Measurements from ENCODE around the gene LRCH2.

The LRCH2 gene

GRCh38 chrX:115192244-115192700 lies 41.6 kb downstream of the LRCH2 start:
- no peak for DNase-seq

- DNase-seq = no peak
Measured at GRCh38 chrX:115191490-115192243, 42.2 kb downstream of the LRCH2 start.

GRCh38 chrX:115190636-115191489 lies 43.0 kb downstream of the LRCH2 start:
- no peak for DNase-seq

GRCh38 chrX:115189646-115190635 lies 44.0 kb downstream of the LRCH2 start:
- no peak for DNase-seq

- DNase-seq = no peak
Measured at GRCh38 chrX:115189110-115189509, 44.8 kb downstream of the LRCH2 start, which contains the start of gene RBMXL3. TSS of gene RBMXL3 (plus strand) at chrX:115189410. CDS start at chrX:115189442, 32 bp downstream.

- no peak for DNase-seq
Measured at GRCh38 chrX:115183980-115184379, 49.9 kb downstream of the LRCH2 start.

- DNase-seq = no peak
Measured at GRCh38 chrX:115178473-115178872, 55.4 kb downstream of the LRCH2 start.

GRCh38 chrX:115177932-115178331 lies 56.0 kb downstream of the LRCH2 start:
- no peak for DNase-seq

GRCh38 chrX:115174548-115174947 lies 59.3 kb downstream of the LRCH2 start:
- no peak for DNase-seq

- DNase-seq = no peak
Measured at GRCh38 chrX:115173181-115173580, 60.7 kb downstream of the LRCH2 start.

- no peak for DNase-seq
Measured at GRCh38 chrX:115147220-115147619, 86.7 kb downstream of the LRCH2 start.

- DNase-seq = no peak
Measured at GRCh38 chrX:115142057-115142456, 91.8 kb downstream of the LRCH2 start.

GRCh38 chrX:115138040-115138439 lies 95.9 kb downstream of the LRCH2 start:
- no peak for DNase-seq

GRCh38 chrX:115134382-115134781 lies 99.5 kb downstream of the LRCH2 start:
- DNase-seq = no peak

- no peak for DNase-seq
Measured at GRCh38 chrX:115112411-115112810, 121.5 kb downstream of the LRCH2 start.

- DNase-seq = no peak
Measured at GRCh38 chrX:115098897-115099296, 135.0 kb downstream of the LRCH2 start.

GRCh38 chrX:115093191-115093590 lies 140.7 kb downstream of the LRCH2 start:
- no peak for DNase-seq

- DNase-seq = no peak
Measured at GRCh38 chrX:115089419-115089818, 144.5 kb downstream of the LRCH2 start.

- DNase-seq = no peak
Measured at GRCh38 chrX:115068896-115069295, 165.0 kb downstream of the LRCH2 start.

GRCh38 chrX:115067812-115068211 lies 166.1 kb downstream of the LRCH2 start:
- DNase-seq = no peak

GRCh38 chrX:115065304-115065703 lies 168.6 kb downstream of the LRCH2 start:
- DNase-seq = no peak

Measured in GF-D8 (cell line).